HK-2 (cell line): Measurements from ENCODE around the gene ZDHHC9.

ENCODE experiments used
- DNase-seq: peaks from one replicate; pipeline ENCODE4 v3.0.0-alpha.2; 2018; ENCODE audit not compliant: unreplicated experiment

Gene ZDHHC9

GRCh38 chrX:129823115-129823514 is 20.6 kb downstream of the ZDHHC9 start:
- peak; percentile 5 for DNase-seq

GRCh38 chrX:129818123-129818522 is 25.6 kb downstream of the ZDHHC9 start:
- DNase-seq = no peak

GRCh38 chrX:129813662-129814368 is 29.9 kb downstream of the ZDHHC9 start:
- no peak for DNase-seq

- no peak for DNase-seq
Measured at GRCh38 chrX:129808829-129809796, 34.6 kb downstream of the ZDHHC9 start.

- no peak for DNase-seq
Measured at GRCh38 chrX:129808158-129808828, 35.4 kb downstream of the ZDHHC9 start.

- DNase-seq = no peak
Measured at GRCh38 chrX:129804806-129805205, 38.9 kb downstream of the ZDHHC9 start.

- no peak for DNase-seq
Measured at GRCh38 chrX:129802863-129803262, 40.8 kb downstream of the ZDHHC9 start.

GRCh38 chrX:129800186-129800585 is 43.5 kb downstream of the ZDHHC9 start:
- DNase-seq = no peak

- DNase-seq = no peak
Measured at GRCh38 chrX:129798888-129799287, 44.8 kb downstream of the ZDHHC9 start.

- DNase-seq = no peak
Measured at GRCh38 chrX:129798456-129798855, 45.2 kb downstream of the ZDHHC9 start.

GRCh38 chrX:129797251-129797906 is 46.3 kb downstream of the ZDHHC9 start:
- no peak for DNase-seq

- no peak for DNase-seq
Measured at GRCh38 chrX:129795584-129795983, 48.1 kb downstream of the ZDHHC9 start.

- no peak for DNase-seq
Measured at GRCh38 chrX:129793604-129794191, 50.0 kb downstream of the ZDHHC9 start.

- no peak for DNase-seq
Measured at GRCh38 chrX:129792586-129793291, 50.9 kb downstream of the ZDHHC9 start.

GRCh38 chrX:129791961-129792570 is 51.6 kb downstream of the ZDHHC9 start:
- DNase-seq = no peak

- DNase-seq = no peak
Measured at GRCh38 chrX:129791336-129791735, 52.4 kb downstream of the ZDHHC9 start.

GRCh38 chrX:129790808-129791207 is 52.9 kb downstream of the ZDHHC9 start:
- DNase-seq = no peak

- no peak for DNase-seq
Measured at GRCh38 chrX:129790146-129790545, 53.5 kb downstream of the ZDHHC9 start.

- no peak for DNase-seq
Measured at GRCh38 chrX:129788527-129788926, 55.2 kb downstream of the ZDHHC9 start.

GRCh38 chrX:129787336-129788055 is 56.2 kb downstream of the ZDHHC9 start:
- DNase-seq = no peak
